ENCODE measurements around the gene TMEM184A.

TMEM184A gene

GRCh38 chr7:1499367-1500029, 56.5 kb downstream of the TMEM184A start:
- DNase-seq: no peak

- no peak for DNase-seq
Observed at GRCh38 chr7:1498370-1499305, 57.4 kb downstream of the TMEM184A start.

GRCh38 chr7:1497293-1497927, 58.6 kb downstream of the TMEM184A start:
- DNase-seq: no peak

- DNase-seq: no peak
Observed at GRCh38 chr7:1496531-1497292, 59.3 kb downstream of the TMEM184A start.

DNA sequence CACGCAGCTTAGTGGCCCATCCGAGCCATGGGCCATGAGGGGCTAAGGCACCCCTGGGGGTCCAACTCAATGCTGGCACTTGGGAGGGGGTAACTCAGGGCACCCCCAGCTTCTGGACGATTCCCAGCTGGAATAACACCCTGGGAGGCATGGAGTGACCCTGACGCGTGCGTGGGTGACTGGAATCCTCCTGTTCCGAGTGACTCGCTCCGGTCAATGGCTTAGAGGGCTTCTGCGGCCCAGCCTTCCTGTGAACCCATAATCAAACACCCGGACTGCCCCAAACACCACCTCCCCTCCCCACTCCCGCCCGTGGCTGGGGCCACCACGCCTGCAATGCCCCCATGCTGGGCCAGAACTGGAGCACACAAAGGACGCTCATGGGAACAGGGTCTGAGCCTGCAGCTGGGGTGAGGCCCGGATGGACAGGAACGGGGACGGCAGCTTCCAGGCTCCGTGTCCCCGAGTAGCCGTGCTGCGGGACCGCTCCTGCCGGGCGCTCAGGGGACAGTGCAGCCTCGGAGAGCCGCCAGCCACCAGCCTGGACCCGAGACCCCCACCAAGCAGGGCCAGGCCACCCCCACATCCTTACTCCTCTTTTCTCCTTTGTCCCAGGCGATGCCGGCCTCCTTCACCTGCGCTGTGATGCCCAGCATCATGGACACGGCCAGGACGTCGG, 60.3 kb downstream of the TMEM184A start:
- no peak for DNase-seq

DNA sequence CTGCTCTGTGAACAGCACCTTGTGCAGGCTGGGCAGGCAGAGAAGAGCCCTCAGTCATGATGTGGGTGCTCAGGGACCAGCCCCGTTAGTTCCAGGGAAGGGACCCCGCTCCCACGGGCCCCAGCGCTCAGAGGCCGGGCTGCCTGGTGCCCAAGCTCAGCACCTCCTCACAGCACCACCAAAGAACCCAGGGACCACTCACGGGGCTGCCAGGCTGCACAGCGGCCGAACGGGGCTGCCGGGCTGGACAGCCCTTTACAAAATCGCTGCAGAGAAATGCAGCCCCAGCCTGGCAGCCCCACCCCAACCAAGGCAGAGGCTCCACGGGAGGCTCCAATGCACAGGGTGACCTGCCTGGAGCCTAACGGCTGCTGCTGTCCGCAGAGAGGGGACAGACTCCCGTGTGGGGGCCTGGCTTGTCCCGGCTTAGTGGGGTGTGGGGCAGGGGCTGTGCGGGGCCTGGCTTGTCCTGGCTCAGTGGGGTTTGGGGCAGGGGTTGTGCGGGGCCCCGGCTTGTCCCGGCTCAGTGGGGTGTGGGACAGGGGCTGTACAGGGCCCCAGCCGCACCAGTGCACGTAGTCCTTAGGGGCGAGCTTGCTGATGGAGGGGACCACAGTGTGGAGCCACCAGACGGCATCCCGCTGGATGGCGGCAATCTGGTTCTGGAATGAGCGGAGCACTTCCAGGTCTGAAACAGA, 61.0 kb downstream of the TMEM184A start:
- no peak for DNase-seq

DNA sequence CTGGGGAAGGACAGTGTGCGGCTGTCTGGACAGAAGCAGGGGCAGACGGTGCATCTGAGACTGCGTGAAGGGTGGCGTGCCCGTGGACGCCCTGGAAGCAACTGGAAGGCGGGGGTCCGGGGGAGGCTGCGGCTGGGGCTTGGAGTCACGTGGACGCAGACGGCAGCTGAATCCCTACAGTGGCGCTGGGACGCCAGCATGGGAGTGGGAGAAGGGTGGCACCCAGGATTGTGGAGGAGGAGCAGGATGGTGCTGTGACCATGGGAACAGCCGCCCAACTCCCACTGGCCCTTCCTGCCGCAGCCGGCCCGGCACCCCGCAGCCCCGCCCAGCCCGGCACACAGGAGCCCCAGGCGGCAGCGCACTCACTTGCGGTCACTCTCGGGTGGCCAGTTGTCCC, 61.6 kb downstream of the TMEM184A start:
- DNase-seq: no peak

DNA sequence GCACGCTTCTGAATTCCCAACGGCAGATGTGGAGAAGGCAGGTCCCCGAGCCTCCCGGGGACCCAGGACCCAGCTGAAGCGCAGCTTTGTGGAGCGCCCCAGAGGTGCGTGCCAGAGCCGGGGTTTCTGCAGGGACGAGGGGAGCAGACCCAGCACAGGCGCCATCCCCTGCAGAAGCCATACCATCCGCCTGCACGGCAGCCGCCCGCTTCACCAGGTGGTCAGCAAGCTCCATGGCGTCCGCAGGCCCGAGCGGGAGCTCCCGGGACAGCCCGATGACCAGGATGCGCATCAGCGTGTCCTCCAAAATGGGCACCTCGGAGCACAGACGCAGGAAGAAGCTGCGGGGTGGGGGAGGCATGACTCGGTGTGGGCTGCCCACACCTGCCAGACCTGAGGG, 62.4 kb downstream of the TMEM184A start:
- DNase-seq: no peak

DNA sequence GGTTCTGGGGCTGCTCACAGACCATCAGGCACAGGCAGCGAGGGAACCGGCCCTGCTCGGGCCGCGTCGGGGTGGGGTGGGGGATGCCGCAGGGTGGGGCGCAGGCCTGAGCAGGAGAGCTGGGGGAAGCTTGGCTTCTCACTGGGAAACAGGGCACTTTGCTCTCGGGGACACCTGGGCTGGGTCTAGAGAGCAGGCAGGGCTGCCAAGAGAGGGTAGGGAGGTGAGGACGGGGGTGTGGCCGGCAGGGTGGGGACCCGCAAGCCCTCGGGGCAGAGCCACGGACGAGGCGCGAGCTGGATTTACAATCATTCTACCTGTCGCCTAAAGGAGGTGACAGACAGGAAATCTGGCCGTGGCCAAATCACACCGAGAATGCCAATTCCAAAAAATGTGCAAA, 62.9 kb downstream of the TMEM184A start:
- DNase-seq: no peak

DNA sequence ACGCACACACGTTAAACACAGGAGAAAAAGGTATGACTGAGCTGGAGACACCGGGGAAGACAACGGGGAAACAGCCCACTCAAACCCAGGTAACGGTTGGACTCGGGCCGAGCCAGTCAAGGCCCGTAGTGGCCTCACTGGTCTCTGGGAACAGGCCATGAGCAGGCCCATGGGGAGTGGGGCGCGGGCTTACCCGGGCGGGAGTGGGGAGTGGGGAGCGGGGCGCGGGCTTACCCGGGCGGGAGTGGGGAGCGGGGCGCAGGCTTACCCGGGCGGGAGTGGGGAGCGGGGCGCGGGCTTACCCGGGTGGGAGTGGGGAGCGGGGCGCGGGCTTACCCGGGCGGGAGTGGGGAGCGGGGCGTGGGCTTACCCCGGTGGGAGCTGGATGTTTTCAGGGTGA, 63.4 kb downstream of the TMEM184A start:
- no peak for DNase-seq
